Aorta (tissue), 5 donors: ENCODE data around the gene HIKESHI. TPM values are rescaled to one million over a fixed set of nuclear protein-coding genes. Genes with fewer than 3 reads are reported as not detected.

ENCODE experiments used
- ATAC-seq: fragments of 200-7000 bp; cut with Tn5 transposase; one replicate; pipeline ENCODE4 v1.9.1; 2022; ENCODE audit warnings: moderate library complexity; ENCODE audit not compliant: low FRiP score
- DNase-seq, 2 donors: peaks; one replicate each; pipeline ENCODE4 v3.0.0-alpha.2; 2020
- H3K27ac ChIP-seq, 2 donors: one replicate each; pipeline ENCODE4 v1.5.1; 2013; ENCODE audit warnings: low read length in 2 of 2, mild to moderate bottlenecking in 2 of 2, moderate library complexity in 2 of 2, control low read depth in 1 of 2, inconsistent platforms in 1 of 2, low read depth in 1 of 2
- H3K27me3 ChIP-seq, 2 donors: one replicate each; pipeline ENCODE4 v1.6.1; 2013; ENCODE audit warnings: control low read depth in 1 of 2, low read length in 1 of 2, mild to moderate bottlenecking in 1 of 2, moderate library complexity in 1 of 2; ENCODE audit not compliant: insufficient read depth in 2 of 2, control insufficient read depth in 1 of 2
- H3K36me3 ChIP-seq, 2 donors: one replicate each; pipeline ENCODE4 v1.6.1; 2013; ENCODE audit warnings: control low read depth in 1 of 2, low read length in 1 of 2, mild to moderate bottlenecking in 1 of 2; ENCODE audit not compliant: insufficient read depth in 2 of 2, control insufficient read depth in 1 of 2
- H3K4me1 ChIP-seq, 2 donors: one replicate each; pipeline ENCODE4 v1.6.1; 2013; ENCODE audit warnings: low read length in 2 of 2, control low read depth in 1 of 2, mild to moderate bottlenecking in 1 of 2, moderate library complexity in 1 of 2; ENCODE audit not compliant: insufficient read depth in 2 of 2, control insufficient read depth in 1 of 2
- H3K4me3 ChIP-seq, 2 donors: one replicate each; pipeline ENCODE4 v1.5.1; 2013; ENCODE audit warnings: low read length in 2 of 2, control low read depth in 1 of 2, mild to moderate bottlenecking in 1 of 2
- H3K9me3 ChIP-seq: one replicate; pipeline ENCODE4 v1.6.1; 2013; ENCODE audit warnings: mild to moderate bottlenecking, low read length; ENCODE audit not compliant: control insufficient read depth
- WGBS, 2 donors: extraction: QIAGEN DNeasy Blood & Tissue Kit; methylation state at CpG; one replicate each; pipeline ENCODE4 v1.1.7; 2013; 5-methylcytosine and 5-hydroxymethylcytosine counted together
- intact Hi-C, 2 donors: fragments of 100-400 bp; cut with DNase I; formaldehyde crosslinking; loops; one replicate each; pipeline versions ENCODE4 v1.14.2 to v1.15.0; 2022
- polyA plus RNA-seq, 2 donors: library from polyadenylated mRNA; stranded (reverse); fragments of 200-250 nt; gene quantifications; one replicate each; pipeline ENCODE4 v1.2.3, GENCODE V29; 2013
- total RNA-seq, 2 donors: library from RNA; stranded (reverse); fragmentation: NEBNext Ultra II Directional; extraction: Animal tissue kit (Norgen Biotek cat#: 25700); gene quantifications; one replicate each; pipeline ENCODE4 v1.2.1, GENCODE V29; 2021
- donor health status: healthy with polysubstance abuse.
- donor health status: Bipolar disorder and iron deficiency.
- donor health status: DM: no; HTN: no; CAD: no.
- donor health status: DM: no; HTN: no; CAD: no.
- donor health status: DM: yes; HTN: yes; CAD: no.

Gene HIKESHI
- total and polyA plus RNA-seq, 4 donors, result 29.4 to 53.0 (median 39.8) TPM

DNA sequence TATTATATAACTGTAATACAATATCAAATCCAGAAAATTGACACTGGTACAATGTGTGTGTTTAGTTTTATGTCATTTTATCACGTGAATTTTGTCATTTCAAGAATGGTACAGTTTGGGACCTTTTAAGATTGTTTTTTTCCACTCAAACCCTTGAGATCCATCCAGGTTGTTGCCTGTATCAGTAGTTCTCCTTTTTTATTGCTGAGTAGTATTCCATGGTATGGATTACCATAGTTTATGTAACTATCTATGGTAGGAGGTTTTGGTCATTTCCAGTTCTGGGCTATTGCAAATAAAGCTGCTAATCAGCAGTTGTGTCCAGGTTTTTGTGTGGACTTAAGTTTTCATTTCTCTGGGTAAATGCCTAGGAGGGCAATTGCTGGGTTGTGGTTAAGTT lies 32.4 kb upstream of the HIKESHI start:
- no peaks in the 10 kb centered on the region for H3K36me3 ChIP-seq
- H3K9me3 ChIP-seq, result no peaks in the 10 kb centered on the region
- DNase-seq, result no peak
- no peaks in the 10 kb centered on the region for H3K27me3 ChIP-seq
- intact Hi-C loops, result no loop called here
- no peak for ATAC-seq
- H3K4me1 ChIP-seq, result peaks cover 0 to 2% of the 10 kb centered on the region in 2 donors
- no peak overlapping the region for H3K27ac ChIP-seq
- WGBS, 2 donors, result 81 to 94% methylated on average over 1 of the region's 1 CpG
- no peak overlapping the region for H3K4me3 ChIP-seq

DNA sequence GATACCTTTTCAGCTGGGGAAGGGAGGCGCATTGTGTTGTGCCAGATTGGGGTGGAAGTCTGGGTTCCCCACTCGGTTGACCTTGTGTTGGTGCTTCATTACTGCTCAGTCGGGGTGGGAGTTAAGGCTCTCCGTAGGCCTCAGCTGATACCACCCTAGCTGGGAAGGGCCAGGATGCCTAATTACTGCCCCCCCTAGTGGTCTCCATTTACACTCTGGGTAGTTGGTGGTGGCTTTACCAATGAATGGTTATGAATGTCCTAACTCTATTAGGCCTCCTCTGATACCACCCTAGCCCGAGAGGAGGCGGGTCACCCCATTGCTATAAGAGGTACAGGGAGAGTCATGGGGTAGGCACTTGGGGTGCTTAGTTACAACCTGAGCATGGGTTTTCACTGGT lies 27.5 kb upstream of the HIKESHI start:
- DNase-seq, result no peak
- Histone ChIP-seq H3K9me3 (no peaks in the 10 kb centered on the region), H3K27me3 (no peaks in the 10 kb centered on the region), H3K4me3 (no peak overlapping the region), H3K27ac (no peak overlapping the region), H3K36me3 (peaks cover 0 to 2% of the 10 kb centered on the region in 2 donors), H3K4me1 (no peaks in the 10 kb centered on the region)
- no peak for ATAC-seq
- 93 to 94% methylated on average over 6 of the region's 6 CpGs for WGBS, 2 donors
- intact Hi-C loops, result no loop called here

DNA sequence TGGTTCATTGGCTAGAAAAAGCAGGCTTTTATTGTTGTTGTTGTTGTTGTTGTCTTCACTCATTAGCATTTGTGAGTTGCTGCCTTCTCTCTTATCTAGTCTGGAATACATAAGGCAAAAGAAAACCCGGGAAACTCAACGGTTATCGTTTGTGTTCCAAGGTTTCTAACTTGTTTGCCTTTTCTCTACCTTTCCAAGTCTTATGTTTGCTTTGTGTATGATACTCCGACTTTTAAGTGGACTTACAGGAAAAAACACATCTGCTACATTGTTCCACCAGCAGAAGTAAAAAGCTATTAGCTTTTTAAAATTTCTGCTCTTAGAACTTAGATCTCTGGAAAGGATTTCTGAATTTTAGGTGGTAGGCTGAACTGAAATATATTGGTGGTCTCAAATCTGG lies 27.0 kb upstream of the HIKESHI start:
- no peak for ATAC-seq
- peaks cover 0 to 2% of the 10 kb centered on the region in 2 donors for H3K36me3 ChIP-seq
- H3K9me3 ChIP-seq, result no peaks in the 10 kb centered on the region
- H3K4me1 ChIP-seq, result no peaks in the 10 kb centered on the region
- 68 to 72% methylated on average over 4 of the region's 4 CpGs for WGBS, 2 donors
- intact Hi-C loops, result no loop called here
- no peak overlapping the region for H3K27ac ChIP-seq
- no peak overlapping the region for H3K4me3 ChIP-seq
- DNase-seq, result no peak
- H3K27me3 ChIP-seq, result no peaks in the 10 kb centered on the region

GRCh38 chr11:86275493-86276370 lies 26.3 kb upstream of the HIKESHI start:
- WGBS, 2 donors, result 76 to 78% methylated on average over 2 of the region's 2 CpGs
- ATAC-seq, result no peak
- peaks cover 0 to 2% of the 10 kb centered on the region in 2 donors for H3K36me3 ChIP-seq
- H3K27me3 ChIP-seq, result no peaks in the 10 kb centered on the region
- no peak for DNase-seq
- no peak overlapping the region for H3K27ac ChIP-seq
- no peak overlapping the region for H3K4me3 ChIP-seq
- H3K4me1 ChIP-seq, result no peaks in the 10 kb centered on the region
- intact Hi-C loops, result no loop called here
- no peaks in the 10 kb centered on the region for H3K9me3 ChIP-seq

DNA sequence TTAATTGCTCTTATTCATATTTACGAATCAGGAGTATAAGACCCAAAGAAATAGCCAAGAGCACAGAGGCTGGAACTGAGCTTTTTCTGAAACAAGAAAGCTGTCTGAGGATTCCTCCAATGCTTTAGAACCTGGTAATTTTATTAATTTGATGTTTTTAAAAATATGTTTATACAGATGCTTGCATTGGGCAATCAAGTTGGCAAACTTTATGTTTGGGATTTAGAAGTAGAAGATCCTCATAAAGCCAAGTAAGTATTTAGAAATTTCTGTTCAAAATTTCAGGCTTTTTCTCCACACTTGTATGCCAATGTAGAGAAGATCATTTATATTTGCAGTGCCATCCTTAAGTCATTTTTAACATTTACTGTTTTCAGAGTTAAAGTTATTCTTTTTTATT lies 24.3 kb upstream of the HIKESHI start:
- intact Hi-C loops, result no loop called here
- no peak overlapping the region for H3K27ac ChIP-seq
- 93 to 97% methylated on average over 1 of the region's 1 CpG for WGBS, 2 donors
- ATAC-seq, result no peak
- peaks cover 0 to 2% of the 10 kb centered on the region in 2 donors for H3K36me3 ChIP-seq
- H3K4me1 ChIP-seq, result no peaks in the 10 kb centered on the region
- no peak for DNase-seq
- H3K9me3 ChIP-seq, result no peaks in the 10 kb centered on the region
- no peaks in the 10 kb centered on the region for H3K27me3 ChIP-seq
- H3K4me3 ChIP-seq, result no peak overlapping the region

GRCh38 chr11:86278226-86278625 lies 23.8 kb upstream of the HIKESHI start:
- ATAC-seq, result no peak
- Histone ChIP-seq H3K4me3 (no peak overlapping the region), H3K9me3 (no peaks in the 10 kb centered on the region), H3K27me3 (no peaks in the 10 kb centered on the region), H3K4me1 (no peaks in the 10 kb centered on the region), H3K27ac (no peak overlapping the region), H3K36me3 (peaks cover 0 to 2% of the 10 kb centered on the region in 2 donors)
- no peak for DNase-seq
- intact Hi-C loops, result no loop called here
- 95 to 96% methylated on average over 8 of the region's 8 CpGs for WGBS, 2 donors

- no peak overlapping the region for H3K4me3 ChIP-seq
- H3K27ac ChIP-seq, result no peak overlapping the region
- H3K4me1 ChIP-seq, result no peaks in the 10 kb centered on the region
- H3K27me3 ChIP-seq, result no peaks in the 10 kb centered on the region
- no peak for DNase-seq
- no peak for ATAC-seq
- WGBS, 2 donors, result 93 to 94% methylated on average over 3 of the region's 3 CpGs
- peaks cover 1 to 5% of the 10 kb centered on the region in 2 donors for H3K36me3 ChIP-seq
- intact Hi-C loops, result no loop called here
- no peaks in the 10 kb centered on the region for H3K9me3 ChIP-seq
These were observed 22.3 kb upstream of the HIKESHI start for GRCh38 chr11:86279747-86280146.

DNA sequence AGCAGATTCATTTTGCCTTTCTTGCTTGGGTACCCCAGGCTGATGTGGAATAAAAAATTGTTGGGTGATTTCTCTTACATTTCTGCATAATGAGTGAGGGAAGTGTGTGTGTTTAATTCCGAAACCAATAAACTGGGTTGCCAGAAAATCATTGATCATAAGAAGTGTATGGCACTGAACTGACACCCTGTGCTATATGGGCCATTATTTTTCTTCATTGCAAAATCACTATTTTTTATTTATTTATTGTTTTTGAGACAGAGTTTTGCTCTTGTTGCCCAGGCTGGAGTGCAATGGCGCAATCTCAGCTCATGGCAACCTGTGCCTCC lies 14.6 kb upstream of the HIKESHI start:
- Histone ChIP-seq H3K9me3 (no peaks in the 10 kb centered on the region), H3K4me3 (no peak overlapping the region), H3K27ac (no peak overlapping the region), H3K27me3 (no peaks in the 10 kb centered on the region), H3K4me1 (no peaks in the 10 kb centered on the region), H3K36me3 (peaks cover 1 to 3% of the 10 kb centered on the region in 2 donors)
- ATAC-seq (no peak), DNase-seq (no peak)
- 91 to 96% methylated on average over 2 of the region's 2 CpGs for WGBS, 2 donors
- intact Hi-C loops, result no loop called here

- WGBS, 2 donors, result 72 to 74% methylated on average over 7 of the region's 7 CpGs
- Histone ChIP-seq H3K9me3 (no peaks in the 10 kb centered on the region), H3K27me3 (no peaks in the 10 kb centered on the region), H3K36me3 (peaks cover 1 to 3% of the 10 kb centered on the region in 2 donors), H3K4me3 (no peak overlapping the region), H3K4me1 (no peaks in the 10 kb centered on the region), H3K27ac (no peak overlapping the region)
- DNase-seq, result no peak
- no peak for ATAC-seq
- intact Hi-C loops, result no loop called here
These were observed 13.1 kb upstream of the HIKESHI start for GRCh38 chr11:86288776-86289507.
